IPS DF 6.9 (cell line): ENCODE results near the gene FOXN1.
"Not testable (repeated sequence)": the region's sequence is repeated elsewhere in the genome, so short reads cannot be mapped to it uniquely, and the experiment has no call there.

Source experiments
- DNase-seq: peaks from one replicate; pipeline ENCODE4 v3.0.0-alpha.2; 2013; ENCODE audit warnings: low read depth, low spot score
- H3K27ac ChIP-seq: one replicate; pipeline ENCODE4 v1.5.1; 2013; ENCODE audit warnings: low read length, control low read depth
- H3K27me3 ChIP-seq: 2 replicates; pipeline ENCODE4 v1.6.1; 2013; ENCODE audit warnings: mild to moderate bottlenecking, low read length; ENCODE audit not compliant: control insufficient read depth, insufficient read depth
- H3K36me3 ChIP-seq: 2 replicates; pipeline ENCODE4 v1.6.1; 2013; ENCODE audit warnings: low read length; ENCODE audit not compliant: control insufficient read depth, insufficient read depth
- H3K4me1 ChIP-seq: 2 replicates; pipeline ENCODE4 v1.6.1; 2013; ENCODE audit warnings: low read length; ENCODE audit not compliant: control insufficient read depth, insufficient read depth
- H3K4me3 ChIP-seq: 2 replicates; pipeline ENCODE4 v1.5.1; 2013; ENCODE audit warnings: mild to moderate bottlenecking, low read length
- H3K9me3 ChIP-seq: 2 replicates; pipeline ENCODE4 v1.6.1; 2013; ENCODE audit warnings: low read length, inconsistent platforms; ENCODE audit not compliant: control insufficient read depth, insufficient read depth
- WGBS: extraction: QIAGEN DNeasy Blood & Tissue Kit; methylation state at CpG from one replicate; pipeline ENCODE4 v1.1.7; 2013; ENCODE audit warnings: mixed read lengths, missing lambda C conversion rate; ENCODE audit not compliant: insufficient read length, insufficient coverage; 5-methylcytosine and 5-hydroxymethylcytosine counted together

The FOXN1 gene, protein sequence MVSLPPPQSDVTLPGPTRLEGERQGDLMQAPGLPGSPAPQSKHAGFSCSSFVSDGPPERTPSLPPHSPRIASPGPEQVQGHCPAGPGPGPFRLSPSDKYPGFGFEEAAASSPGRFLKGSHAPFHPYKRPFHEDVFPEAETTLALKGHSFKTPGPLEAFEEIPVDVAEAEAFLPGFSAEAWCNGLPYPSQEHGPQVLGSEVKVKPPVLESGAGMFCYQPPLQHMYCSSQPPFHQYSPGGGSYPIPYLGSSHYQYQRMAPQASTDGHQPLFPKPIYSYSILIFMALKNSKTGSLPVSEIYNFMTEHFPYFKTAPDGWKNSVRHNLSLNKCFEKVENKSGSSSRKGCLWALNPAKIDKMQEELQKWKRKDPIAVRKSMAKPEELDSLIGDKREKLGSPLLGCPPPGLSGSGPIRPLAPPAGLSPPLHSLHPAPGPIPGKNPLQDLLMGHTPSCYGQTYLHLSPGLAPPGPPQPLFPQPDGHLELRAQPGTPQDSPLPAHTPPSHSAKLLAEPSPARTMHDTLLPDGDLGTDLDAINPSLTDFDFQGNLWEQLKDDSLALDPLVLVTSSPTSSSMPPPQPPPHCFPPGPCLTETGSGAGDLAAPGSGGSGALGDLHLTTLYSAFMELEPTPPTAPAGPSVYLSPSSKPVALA

DNA sequence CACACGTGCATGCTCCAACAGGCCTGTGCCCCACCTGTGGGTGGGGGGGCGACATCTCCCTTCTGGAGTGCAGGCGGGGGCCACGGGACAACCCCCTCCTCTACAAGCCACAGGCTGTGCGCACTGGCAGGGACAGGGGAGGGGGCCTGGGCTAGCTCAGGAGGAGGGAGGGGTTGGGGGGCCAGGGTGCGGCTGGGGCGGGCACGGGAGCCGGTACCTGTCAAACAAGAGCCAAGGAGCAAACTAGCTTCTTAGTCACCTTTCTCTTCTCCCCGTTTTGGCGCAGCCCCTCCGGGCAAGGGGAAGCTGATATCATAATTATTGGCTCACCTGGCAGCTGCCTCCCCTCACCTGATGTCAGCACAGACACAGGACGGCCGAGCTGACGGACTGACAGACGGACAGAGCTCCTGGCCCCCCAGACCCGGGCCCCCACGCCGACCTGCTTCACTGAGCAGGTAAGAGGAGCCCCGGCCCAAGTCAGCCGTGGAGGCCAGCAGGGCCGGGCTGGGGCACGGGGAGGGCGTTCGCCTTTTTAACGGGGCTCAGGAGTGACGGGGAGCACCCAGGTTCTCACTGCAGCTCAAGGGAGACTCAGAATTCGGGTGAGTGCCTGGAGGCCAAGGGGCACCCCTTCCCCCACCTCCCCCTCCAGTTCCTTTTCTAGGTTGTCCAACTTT, at the start of gene FOXN1:
FOXN1 (plus strand) TSS at position 363 of the 680 bp plus-strand sequence. CDS start 17,622 bp downstream, outside the sequence.
- H3K27ac ChIP-seq: no peak within 1 kb of the TSS
- H3K4me3 ChIP-seq: no peak within 1 kb of the TSS
- peaks cover 1% of the 10 kb centered on the region; the same call in 1 of the 2 replicates for H3K4me1 ChIP-seq
- no peaks in the 10 kb centered on the region for H3K36me3 ChIP-seq
- H3K27me3 ChIP-seq: no peaks in the 10 kb centered on the region
- no CpG with 5 or more reads among the region's 28 CpGs for WGBS
- no peak for DNase-seq
- H3K9me3 ChIP-seq: no peaks in the 10 kb centered on the region

DNA sequence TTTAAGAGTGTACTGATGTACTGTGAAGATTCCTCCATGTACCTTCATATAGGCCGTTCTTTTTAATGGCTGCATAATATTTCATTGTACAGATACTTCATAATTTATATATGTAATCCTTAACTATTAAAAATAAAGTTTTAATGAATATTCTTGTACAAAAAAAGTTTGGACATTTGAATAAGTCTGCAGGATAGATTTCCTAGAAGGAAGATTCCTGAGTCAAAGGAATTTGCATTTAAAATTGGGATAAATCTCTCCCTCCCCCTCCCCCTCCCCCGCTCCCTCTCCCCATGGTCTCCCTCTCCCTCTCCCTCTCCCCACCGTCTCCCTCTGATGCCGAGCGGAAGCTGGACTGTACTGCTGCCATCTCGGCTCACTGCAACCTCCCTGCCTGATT, 48.3 kb upstream of the FOXN1 start:
- WGBS: no CpG with 5 or more reads among the region's 6 CpGs
- no peaks in the 10 kb centered on the region for H3K27me3 ChIP-seq
- H3K4me3 ChIP-seq: no peak overlapping the region
- H3K36me3 ChIP-seq: no peaks in the 10 kb centered on the region
- no peak overlapping the region for H3K27ac ChIP-seq
- no peaks in the 10 kb centered on the region for H3K4me1 ChIP-seq
- DNase-seq: no peak
- H3K9me3 ChIP-seq: no peaks in the 10 kb centered on the region

DNA sequence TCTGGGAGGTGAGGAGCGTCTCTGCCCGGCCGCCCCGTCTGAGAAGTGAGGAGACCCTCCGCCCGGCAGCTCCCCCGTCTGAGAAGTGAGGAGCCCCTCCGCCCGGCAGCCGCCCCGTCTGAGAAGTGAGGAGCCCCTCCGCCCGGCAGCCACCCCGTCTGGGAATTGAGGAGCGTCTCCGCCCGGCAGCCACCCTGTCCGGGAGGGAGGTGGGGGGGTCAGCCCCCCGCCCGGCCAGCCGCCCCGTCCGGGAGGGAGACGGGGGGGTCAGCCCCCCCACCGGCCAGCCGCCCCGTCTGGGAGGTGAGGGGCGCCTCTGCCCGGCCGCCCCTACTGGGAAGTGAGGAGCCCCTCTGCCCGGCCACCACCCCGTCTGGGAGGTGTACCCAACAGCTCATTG, 47.3 kb upstream of the FOXN1 start:
- H3K4me1 ChIP-seq, H3K27ac ChIP-seq, H3K4me3 ChIP-seq, H3K36me3 ChIP-seq, DNase-seq, H3K27me3 ChIP-seq, H3K9me3 ChIP-seq: not testable (repeated sequence)
- WGBS: no CpG with 5 or more reads among the region's 32 CpGs

DNA sequence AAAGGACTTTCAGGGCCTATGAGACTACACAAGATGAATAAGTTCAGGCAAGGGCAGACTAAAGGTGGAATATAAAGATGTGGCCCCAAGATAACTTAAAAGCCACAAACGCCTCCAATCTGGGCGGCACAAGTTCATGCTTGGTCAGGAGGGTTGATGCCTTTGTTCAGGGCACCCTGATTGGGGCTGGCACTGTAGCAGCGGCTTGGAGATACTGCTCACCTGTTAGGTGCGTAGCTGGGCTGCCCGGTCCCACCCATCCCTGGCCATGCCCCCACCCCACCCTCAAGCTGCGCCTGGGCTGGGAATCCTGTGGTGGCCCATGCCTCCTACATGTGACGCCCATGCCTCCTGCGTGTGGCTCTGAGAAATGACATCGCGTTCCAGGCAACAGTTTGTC, 45.2 kb upstream of the FOXN1 start:
- no CpG with 5 or more reads among the region's 10 CpGs for WGBS
- H3K27me3 ChIP-seq: no peaks in the 10 kb centered on the region
- no peaks in the 10 kb centered on the region for H3K36me3 ChIP-seq
- H3K27ac ChIP-seq: no peak overlapping the region
- DNase-seq: no peak
- no peak overlapping the region for H3K4me3 ChIP-seq
- no peaks in the 10 kb centered on the region for H3K9me3 ChIP-seq
- no peaks in the 10 kb centered on the region for H3K4me1 ChIP-seq

DNA sequence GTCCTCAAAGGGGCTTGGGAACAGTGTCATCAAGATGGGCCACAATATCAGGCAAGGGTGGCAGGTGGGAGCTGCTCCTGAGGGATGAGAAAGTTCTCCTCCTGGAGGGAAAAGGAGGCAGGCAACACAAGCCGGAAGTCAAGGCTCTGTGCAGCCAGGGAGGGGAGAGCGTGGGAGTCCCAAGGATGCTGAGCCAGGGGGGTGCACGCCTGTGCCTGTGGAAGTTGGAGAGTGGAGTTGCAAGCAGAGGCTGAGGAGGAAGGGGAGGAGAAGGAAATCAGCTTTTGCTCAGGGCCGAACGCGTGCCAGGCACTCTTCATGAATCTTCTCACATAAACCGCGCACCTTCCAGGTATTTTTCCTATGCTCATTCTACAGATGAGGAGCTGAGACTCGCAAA, 40.1 kb upstream of the FOXN1 start:
- Histone ChIP-seq H3K9me3 (no peaks in the 10 kb centered on the region), H3K4me1 (no peaks in the 10 kb centered on the region), H3K27me3 (no peaks in the 10 kb centered on the region), H3K27ac (no peak overlapping the region), H3K36me3 (no peaks in the 10 kb centered on the region), H3K4me3 (no peak overlapping the region)
- WGBS: no CpG with 5 or more reads among the region's 9 CpGs
- no peak for DNase-seq

DNA sequence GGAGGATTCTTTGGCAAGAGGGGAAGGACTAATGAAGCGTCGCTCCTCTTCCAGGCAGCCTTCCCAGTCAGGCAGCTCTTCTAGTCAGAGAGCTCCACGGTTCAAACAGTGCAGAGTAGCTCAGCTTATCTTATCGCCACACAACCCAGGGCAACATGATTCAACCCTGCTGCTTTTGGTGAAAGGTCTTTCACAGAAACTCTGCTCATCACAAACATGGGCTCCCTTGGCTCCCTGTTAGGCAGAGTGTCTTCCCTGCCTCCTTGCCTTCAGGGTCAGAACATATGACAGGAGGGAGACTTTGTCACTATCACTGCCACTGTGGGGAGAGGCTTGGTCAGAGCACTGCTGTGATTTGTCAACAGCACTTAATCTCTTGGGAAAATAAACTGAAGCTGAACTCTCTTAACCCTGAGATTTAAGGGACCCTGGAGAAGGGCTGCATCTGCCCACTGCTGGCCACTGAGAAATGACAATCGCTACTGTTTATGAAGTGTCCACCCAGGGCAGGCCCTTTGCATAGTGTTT, 39.6 kb upstream of the FOXN1 start:
- DNase-seq: no peak
- H3K4me3 ChIP-seq: no peak overlapping the region
- no peaks in the 10 kb centered on the region for H3K9me3 ChIP-seq
- H3K27ac ChIP-seq: no peak overlapping the region
- H3K36me3 ChIP-seq: no peaks in the 10 kb centered on the region
- no peaks in the 10 kb centered on the region for H3K27me3 ChIP-seq
- no CpG with 5 or more reads among the region's 5 CpGs for whole genome bisulfite sequencing
- no peaks in the 10 kb centered on the region for H3K4me1 ChIP-seq

DNA sequence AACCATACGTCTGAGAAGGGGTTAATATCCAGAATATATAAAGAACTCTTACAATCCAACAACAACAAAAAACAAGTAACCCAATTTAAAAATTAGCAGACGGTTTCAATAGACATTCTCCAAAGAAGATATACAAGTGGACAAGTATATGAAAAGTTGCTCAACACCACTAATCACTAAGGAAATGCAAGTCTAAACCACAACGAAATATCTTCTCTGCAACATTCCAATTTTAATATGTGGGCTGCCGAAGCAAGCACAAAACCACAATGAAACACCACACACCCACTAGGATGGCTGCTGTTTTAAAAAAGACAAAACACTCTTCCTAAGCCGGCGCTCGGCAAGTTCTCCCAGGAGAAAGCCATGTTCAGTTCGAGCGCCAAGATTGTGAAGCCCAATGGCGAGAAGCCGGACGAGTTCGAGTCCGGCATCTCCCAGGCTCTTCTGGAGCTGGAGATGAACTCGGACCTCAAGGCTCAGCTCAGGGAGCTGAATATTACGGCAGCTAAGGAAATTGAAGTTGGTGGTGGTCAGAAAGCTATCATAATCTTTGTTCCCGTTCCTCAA, 38.6 kb upstream of the FOXN1 start:
- no peaks in the 10 kb centered on the region for H3K27me3 ChIP-seq
- DNase-seq: no peak
- no CpG with 5 or more reads among the region's 17 CpGs for WGBS
- no peaks in the 10 kb centered on the region for H3K36me3 ChIP-seq
- H3K9me3 ChIP-seq: no peaks in the 10 kb centered on the region
- no peak overlapping the region for H3K27ac ChIP-seq
- H3K4me1 ChIP-seq: no peaks in the 10 kb centered on the region
- H3K4me3 ChIP-seq: no peak overlapping the region

DNA sequence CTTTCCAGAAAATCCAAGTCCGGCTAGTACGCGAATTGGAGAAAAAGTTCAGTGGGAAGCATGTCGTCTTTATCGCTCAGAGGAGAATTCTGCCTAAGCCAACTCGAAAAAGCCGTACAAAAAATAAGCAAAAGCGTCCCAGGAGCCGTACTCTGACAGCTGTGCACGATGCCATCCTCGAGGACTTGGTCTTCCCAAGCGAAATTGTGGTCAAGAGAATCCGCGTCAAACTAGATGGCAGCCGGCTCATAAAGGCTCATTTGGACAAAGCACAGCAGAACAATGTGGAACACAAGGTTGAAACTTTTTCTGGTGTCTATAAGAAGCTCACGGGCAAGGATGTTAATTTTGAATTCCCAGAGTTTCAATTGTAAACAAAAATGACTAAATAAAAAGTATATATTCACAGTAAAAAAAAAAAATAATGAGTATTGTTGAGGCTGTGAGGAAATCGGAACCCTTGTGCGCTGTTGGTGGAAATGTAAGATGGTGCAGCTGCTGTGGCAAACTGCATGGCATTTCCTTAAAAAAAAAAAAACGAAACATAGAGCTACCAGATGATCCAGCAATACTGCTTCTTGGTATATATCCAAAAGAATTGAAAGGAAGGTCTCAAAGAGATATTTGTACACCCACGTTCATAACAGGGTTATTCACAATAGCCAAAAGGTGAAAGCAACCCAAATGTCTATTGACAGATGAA, 38.0 kb upstream of the FOXN1 start:
- WGBS: no CpG with 5 or more reads among the region's 20 CpGs
- not testable (repeated sequence) for DNase-seq, H3K27ac ChIP-seq

DNA sequence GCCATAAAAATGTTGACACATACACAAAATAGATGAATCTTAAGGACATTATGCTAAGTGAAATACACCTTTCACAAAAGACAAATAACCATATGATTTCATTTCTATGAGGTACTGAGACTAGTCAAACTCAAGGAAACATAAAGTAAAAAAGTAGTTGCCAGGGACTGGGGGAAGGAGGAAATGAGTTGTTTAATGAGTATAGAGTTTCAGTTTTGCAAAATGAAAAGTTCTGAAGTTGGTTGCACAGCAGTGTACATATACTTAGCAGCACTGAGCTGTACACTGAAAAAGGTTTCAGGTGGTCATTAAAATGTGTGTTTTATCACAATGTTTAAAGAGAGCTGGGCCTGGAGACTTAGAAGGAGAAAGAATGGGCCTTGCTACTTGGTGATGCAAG, 37.4 kb upstream of the FOXN1 start:
- Histone ChIP-seq H3K27me3 (no peaks in the 10 kb centered on the region), H3K27ac (no peak overlapping the region)

More for the DNA sequence above, 38.0 kb upstream of the FOXN1 start:
- not testable (repeated sequence) for H3K9me3 ChIP-seq, H3K4me3 ChIP-seq, H3K27me3 ChIP-seq, H3K4me1 ChIP-seq, H3K36me3 ChIP-seq

DNA sequence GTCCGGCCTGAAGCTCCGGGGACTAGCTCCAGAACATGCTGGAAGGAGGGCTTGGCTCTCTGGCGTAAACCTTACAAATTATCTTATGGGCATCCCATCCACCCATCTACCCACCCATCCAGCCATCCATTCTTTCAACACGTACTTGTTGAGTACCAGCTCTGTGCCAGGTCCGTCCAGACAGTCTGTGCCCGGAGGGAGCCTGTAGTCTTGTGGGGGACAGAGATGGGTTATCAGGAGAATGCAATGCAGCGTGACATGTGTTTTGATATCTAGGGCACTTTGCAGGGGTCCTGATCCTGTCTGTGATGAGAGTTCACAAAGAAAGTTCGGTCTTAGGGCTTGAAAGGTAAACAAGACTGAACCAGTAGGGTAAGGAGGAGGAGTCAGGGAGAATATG, 36.8 kb upstream of the FOXN1 start:
- Histone ChIP-seq H3K9me3 (no peaks in the 10 kb centered on the region), H3K27ac (no peak overlapping the region), H3K4me3 (no peak overlapping the region), H3K27me3 (no peaks in the 10 kb centered on the region), H3K36me3 (no peaks in the 10 kb centered on the region), H3K4me1 (no peaks in the 10 kb centered on the region)
- no CpG with 5 or more reads among the region's 8 CpGs for WGBS
- DNase-seq: no peak

More for the DNA sequence above, 37.4 kb upstream of the FOXN1 start:
- Histone ChIP-seq H3K9me3 (no peaks in the 10 kb centered on the region), H3K4me3 (no peak overlapping the region), H3K36me3 (no peaks in the 10 kb centered on the region), H3K4me1 (no peaks in the 10 kb centered on the region)
- no peak for DNase-seq
